ENCODE data around the gene ADGRV1.
"Not testable (repeated sequence)": the region's sequence is repeated elsewhere in the genome, so short reads cannot be mapped to it uniquely, and the experiment has no call there.

The ADGRV1 gene

GRCh38 chr5:90571147-90571773, 12.7 kb downstream of the ADGRV1 start:
- Histone ChIP-seq H3K27ac (ENCODE audit: low read length) (no peak overlapping the region), H3K4me3 (ENCODE audit: low read depth in 1 of 2, low read length in 2 of 2) (no peak overlapping the region), H3K36me3 (ENCODE audit: control insufficient read depth in 1 of 2, insufficient read depth in 2 of 2, low read length in 2 of 2) (no peaks in the 10 kb centered on the region), H3K9me3 (ENCODE audit: control insufficient read depth in 1 of 2, low read length in 2 of 2) (peaks cover 0 to 2% of the 10 kb centered on the region in 2 donors), H3K4me1 (ENCODE audit: control insufficient read depth in 1 of 2, insufficient read depth in 2 of 2, low read length in 2 of 2) (no peaks in the 10 kb centered on the region), H3K27me3 (ENCODE audit: low read depth, low read length) (no peaks in the 10 kb centered on the region)

DNA sequence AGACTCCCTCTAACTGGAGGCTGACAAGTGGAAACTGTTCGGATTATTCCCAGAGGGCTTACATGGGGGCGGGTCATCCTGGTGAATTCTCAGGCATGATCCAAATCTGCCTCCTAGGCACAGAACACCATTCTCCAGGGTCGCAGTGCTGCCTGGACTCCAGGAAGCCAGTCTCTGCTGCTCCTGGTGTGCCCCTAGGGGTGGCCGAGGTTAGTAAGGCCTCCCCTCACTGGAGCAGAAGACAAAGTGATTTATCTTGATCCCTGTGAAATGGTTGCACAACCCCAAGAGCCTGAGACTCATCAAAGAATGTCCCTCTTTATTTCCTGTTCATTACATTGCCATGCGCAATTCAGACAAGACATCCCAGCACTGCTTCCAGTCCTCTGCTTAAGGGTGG, 17.1 kb downstream of the ADGRV1 start:
- Histone ChIP-seq H3K36me3 (ENCODE audit: control insufficient read depth in 1 of 2, insufficient read depth in 2 of 2, low read length in 2 of 2) (no peaks in the 10 kb centered on the region), H3K9me3 (ENCODE audit: control insufficient read depth in 1 of 2, low read length in 2 of 2) (no peaks in the 10 kb centered on the region)

DNA sequence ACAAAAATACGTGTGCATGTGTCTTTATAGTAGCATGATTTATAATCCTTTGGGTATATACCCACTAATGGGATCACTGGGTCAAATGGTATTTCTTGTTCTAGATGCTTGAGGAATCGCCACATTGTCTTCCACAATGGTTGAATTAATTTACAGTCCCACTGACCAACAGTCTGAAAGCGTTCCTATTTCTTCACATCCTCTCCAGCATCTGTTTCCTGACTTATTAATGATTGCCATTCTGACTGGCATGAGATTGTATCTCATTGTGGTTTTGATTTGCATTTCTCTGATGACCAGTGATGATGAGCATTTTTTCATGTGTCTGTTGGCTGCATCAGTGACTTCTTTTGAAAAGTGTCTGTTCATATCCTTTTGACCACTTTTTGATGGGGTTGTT, 18.0 kb downstream of the ADGRV1 start:
- H3K27ac ChIP-seq (ENCODE audit: low read length); H3K4me1 ChIP-seq (ENCODE audit: control insufficient read depth in 1 of 2, insufficient read depth in 2 of 2, low read length in 2 of 2); H3K9me3 ChIP-seq (ENCODE audit: control insufficient read depth in 1 of 2, low read length in 2 of 2); H3K36me3 ChIP-seq (ENCODE audit: control insufficient read depth in 1 of 2, insufficient read depth in 2 of 2, low read length in 2 of 2); H3K4me3 ChIP-seq (ENCODE audit: low read depth in 1 of 2, low read length in 2 of 2); H3K27me3 ChIP-seq (ENCODE audit: low read depth, low read length): not testable (repeated sequence)

More for the DNA sequence above, 17.1 kb downstream of the ADGRV1 start:
- Histone ChIP-seq H3K4me1 (ENCODE audit: control insufficient read depth in 1 of 2, insufficient read depth in 2 of 2, low read length in 2 of 2) (no peaks in the 10 kb centered on the region), H3K27ac (ENCODE audit: low read length) (no peak overlapping the region), H3K27me3 (ENCODE audit: low read depth, low read length) (no peaks in the 10 kb centered on the region), H3K4me3 (ENCODE audit: low read depth in 1 of 2, low read length in 2 of 2) (no peak overlapping the region)

DNA sequence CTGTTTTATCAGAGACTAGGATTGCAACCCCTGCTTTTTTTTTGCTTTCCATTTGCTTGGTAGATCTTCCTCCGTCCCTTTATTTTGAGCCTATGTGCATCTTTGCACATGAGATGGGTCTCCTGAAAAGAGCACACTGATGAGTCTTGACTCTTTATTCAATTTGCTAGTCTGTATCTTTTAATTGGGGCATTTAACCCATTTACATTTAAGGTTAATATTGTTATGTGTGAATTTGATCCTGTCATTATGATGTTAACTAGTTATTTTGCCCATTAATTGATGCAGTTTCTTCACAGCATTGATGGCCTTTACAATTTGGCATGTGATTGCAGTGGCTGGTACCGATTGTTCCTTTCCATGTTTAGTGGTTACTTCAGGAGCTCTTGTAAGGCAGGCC, 21.3 kb downstream of the ADGRV1 start:
- H3K4me1 ChIP-seq (ENCODE audit: control insufficient read depth in 1 of 2, insufficient read depth in 2 of 2, low read length in 2 of 2); H3K36me3 ChIP-seq (ENCODE audit: control insufficient read depth in 1 of 2, insufficient read depth in 2 of 2, low read length in 2 of 2); H3K4me3 ChIP-seq (ENCODE audit: low read depth in 1 of 2, low read length in 2 of 2); H3K9me3 ChIP-seq (ENCODE audit: control insufficient read depth in 1 of 2, low read length in 2 of 2); H3K27ac ChIP-seq (ENCODE audit: low read length); H3K27me3 ChIP-seq (ENCODE audit: low read depth, low read length): not testable (repeated sequence)

DNA sequence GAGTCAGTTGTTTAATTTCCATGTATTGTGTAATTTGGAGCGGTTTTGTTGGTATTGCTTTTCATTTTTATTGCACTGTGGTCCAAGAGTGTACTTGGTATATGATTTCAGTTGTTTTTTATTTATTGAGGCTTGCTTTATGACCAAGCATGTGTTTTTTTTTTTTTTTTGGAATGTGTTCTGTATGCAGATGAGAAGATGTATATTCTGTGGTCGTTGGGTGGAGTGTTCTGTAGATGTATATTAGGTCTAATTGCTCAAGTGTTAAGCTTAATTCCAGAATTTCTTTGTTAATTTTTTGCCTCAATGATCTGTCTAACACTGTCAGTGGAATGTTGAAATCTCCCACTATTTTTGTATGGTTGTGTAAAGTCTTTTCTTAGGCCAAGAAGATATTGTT, 23.4 kb downstream of the ADGRV1 start:
- no peaks in the 10 kb centered on the region for H3K27me3 ChIP-seq (ENCODE audit: low read depth, low read length)

GRCh38 chr5:90585337-90585986, 26.9 kb downstream of the ADGRV1 start:
- H3K27ac ChIP-seq (ENCODE audit: low read length), result no peak overlapping the region
- H3K9me3 ChIP-seq (ENCODE audit: control insufficient read depth in 1 of 2, low read length in 2 of 2), result no peaks in the 10 kb centered on the region
- no peak overlapping the region for H3K4me3 ChIP-seq (ENCODE audit: low read depth in 1 of 2, low read length in 2 of 2)
- no peaks in the 10 kb centered on the region for H3K4me1 ChIP-seq (ENCODE audit: control insufficient read depth in 1 of 2, insufficient read depth in 2 of 2, low read length in 2 of 2)
- no peaks in the 10 kb centered on the region for H3K27me3 ChIP-seq (ENCODE audit: low read depth, low read length)
- H3K36me3 ChIP-seq (ENCODE audit: control insufficient read depth in 1 of 2, insufficient read depth in 2 of 2, low read length in 2 of 2), result no peaks in the 10 kb centered on the region

More for the DNA sequence above, 23.4 kb downstream of the ADGRV1 start:
- no peaks in the 10 kb centered on the region for H3K4me1 ChIP-seq (ENCODE audit: control insufficient read depth in 1 of 2, insufficient read depth in 2 of 2, low read length in 2 of 2)
- no peak overlapping the region for H3K4me3 ChIP-seq (ENCODE audit: low read depth in 1 of 2, low read length in 2 of 2)
- no peaks in the 10 kb centered on the region for H3K9me3 ChIP-seq (ENCODE audit: control insufficient read depth in 1 of 2, low read length in 2 of 2)
- no peak overlapping the region for H3K27ac ChIP-seq (ENCODE audit: low read length)
- H3K36me3 ChIP-seq (ENCODE audit: control insufficient read depth in 1 of 2, insufficient read depth in 2 of 2, low read length in 2 of 2), result no peaks in the 10 kb centered on the region

DNA sequence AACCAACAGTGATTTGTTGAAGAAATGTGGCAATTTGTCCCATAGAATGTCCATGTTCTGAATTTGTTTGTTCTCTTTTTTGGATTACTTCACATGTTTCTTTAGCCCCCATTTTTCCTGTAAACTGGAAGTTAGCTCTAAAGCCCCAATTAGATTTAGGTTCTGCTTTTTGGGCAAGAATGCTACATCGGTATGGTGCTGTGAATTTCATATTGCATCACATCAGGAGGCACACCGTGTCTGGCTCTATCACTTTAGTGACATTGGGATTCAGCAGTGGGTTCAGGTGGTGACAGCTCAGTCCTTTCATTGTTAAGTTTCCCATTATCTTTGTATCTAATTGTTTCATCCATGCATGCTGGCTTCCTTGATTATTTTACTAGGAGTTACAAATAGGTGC, 27.9 kb downstream of the ADGRV1 start:
- Histone ChIP-seq H3K4me1 (ENCODE audit: control insufficient read depth in 1 of 2, insufficient read depth in 2 of 2, low read length in 2 of 2) (no peaks in the 10 kb centered on the region), H3K9me3 (ENCODE audit: control insufficient read depth in 1 of 2, low read length in 2 of 2) (no peaks in the 10 kb centered on the region), H3K27me3 (ENCODE audit: low read depth, low read length) (no peaks in the 10 kb centered on the region), H3K4me3 (ENCODE audit: low read depth in 1 of 2, low read length in 2 of 2) (no peak overlapping the region), H3K27ac (ENCODE audit: low read length) (no peak overlapping the region), H3K36me3 (ENCODE audit: control insufficient read depth in 1 of 2, insufficient read depth in 2 of 2, low read length in 2 of 2) (no peaks in the 10 kb centered on the region)

- Histone ChIP-seq H3K9me3 (ENCODE audit: control insufficient read depth in 1 of 2, low read length in 2 of 2) (no peaks in the 10 kb centered on the region), H3K36me3 (ENCODE audit: control insufficient read depth in 1 of 2, insufficient read depth in 2 of 2, low read length in 2 of 2) (no peaks in the 10 kb centered on the region), H3K27me3 (ENCODE audit: low read depth, low read length) (no peaks in the 10 kb centered on the region), H3K4me3 (ENCODE audit: low read depth in 1 of 2, low read length in 2 of 2) (no peak overlapping the region), H3K4me1 (ENCODE audit: control insufficient read depth in 1 of 2, insufficient read depth in 2 of 2, low read length in 2 of 2) (no peaks in the 10 kb centered on the region), H3K27ac (ENCODE audit: low read length) (no peak overlapping the region)
Measured at GRCh38 chr5:90590170-90590569, 31.6 kb downstream of the ADGRV1 start.

GRCh38 chr5:90593083-90593482, 34.5 kb downstream of the ADGRV1 start:
- not testable (repeated sequence) for H3K36me3 ChIP-seq (ENCODE audit: control insufficient read depth in 1 of 2, insufficient read depth in 2 of 2, low read length in 2 of 2); H3K27ac ChIP-seq (ENCODE audit: low read length); H3K4me1 ChIP-seq (ENCODE audit: control insufficient read depth in 1 of 2, insufficient read depth in 2 of 2, low read length in 2 of 2); H3K9me3 ChIP-seq (ENCODE audit: control insufficient read depth in 1 of 2, low read length in 2 of 2); H3K27me3 ChIP-seq (ENCODE audit: low read depth, low read length); H3K4me3 ChIP-seq (ENCODE audit: low read depth in 1 of 2, low read length in 2 of 2)

DNA sequence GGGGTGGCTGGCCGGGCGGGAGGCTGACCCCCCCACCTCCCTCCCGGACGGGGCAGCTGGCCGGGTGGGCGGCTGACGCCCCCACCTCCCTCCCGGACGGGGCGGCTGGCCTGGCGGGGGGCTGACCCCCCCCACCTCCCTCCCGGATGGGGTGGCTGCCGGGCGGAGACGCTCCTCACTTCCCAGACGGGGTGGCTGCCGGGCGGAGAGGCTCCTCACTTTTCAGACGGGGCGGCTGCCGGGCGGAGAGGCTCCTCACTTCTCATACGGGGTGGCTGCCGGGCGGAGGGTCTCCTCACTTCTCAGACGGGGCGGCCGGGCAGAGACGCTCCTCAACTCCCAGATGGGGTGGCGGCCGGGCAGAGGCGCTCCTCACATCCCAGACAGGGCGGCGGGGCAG, 37.2 kb downstream of the ADGRV1 start:
- H3K27ac ChIP-seq (ENCODE audit: low read length); H3K36me3 ChIP-seq (ENCODE audit: control insufficient read depth in 1 of 2, insufficient read depth in 2 of 2, low read length in 2 of 2); H3K9me3 ChIP-seq (ENCODE audit: control insufficient read depth in 1 of 2, low read length in 2 of 2); H3K27me3 ChIP-seq (ENCODE audit: low read depth, low read length); H3K4me1 ChIP-seq (ENCODE audit: control insufficient read depth in 1 of 2, insufficient read depth in 2 of 2, low read length in 2 of 2); H3K4me3 ChIP-seq (ENCODE audit: low read depth in 1 of 2, low read length in 2 of 2): not testable (repeated sequence)

- H3K4me3 ChIP-seq (ENCODE audit: low read depth in 1 of 2, low read length in 2 of 2), result no peak overlapping the region
- no peaks in the 10 kb centered on the region for H3K27me3 ChIP-seq (ENCODE audit: low read depth, low read length)
- H3K9me3 ChIP-seq (ENCODE audit: control insufficient read depth in 1 of 2, low read length in 2 of 2), result no peaks in the 10 kb centered on the region
- H3K27ac ChIP-seq (ENCODE audit: low read length), result no peak overlapping the region
- H3K4me1 ChIP-seq (ENCODE audit: control insufficient read depth in 1 of 2, insufficient read depth in 2 of 2, low read length in 2 of 2), result no peaks in the 10 kb centered on the region
- no peaks in the 10 kb centered on the region for H3K36me3 ChIP-seq (ENCODE audit: control insufficient read depth in 1 of 2, insufficient read depth in 2 of 2, low read length in 2 of 2)
Measured at GRCh38 chr5:90598293-90598692, 39.7 kb downstream of the ADGRV1 start.

DNA sequence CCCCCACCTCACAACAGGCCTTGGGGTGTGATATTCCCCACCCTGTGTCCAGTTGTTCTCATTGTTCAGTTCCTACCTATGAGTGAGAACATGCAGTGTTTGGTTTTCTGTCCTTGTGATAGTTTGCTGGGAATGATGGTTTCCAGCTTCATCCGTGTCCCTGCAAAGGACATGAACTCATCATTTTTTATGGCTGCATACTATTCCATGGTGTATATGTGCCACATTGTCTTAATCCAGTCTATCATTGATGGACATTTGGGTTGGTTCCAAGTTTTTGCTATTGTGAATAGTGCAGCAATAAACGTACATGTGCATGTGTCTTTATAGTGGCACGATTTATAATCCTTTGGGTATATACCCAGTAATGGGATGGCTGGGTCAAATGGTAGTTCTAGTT, 41.7 kb downstream of the ADGRV1 start:
- H3K9me3 ChIP-seq (ENCODE audit: control insufficient read depth in 1 of 2, low read length in 2 of 2), result not testable (repeated sequence)

More for the DNA sequence above, 41.7 kb downstream of the ADGRV1 start:
- not testable (repeated sequence) for H3K27ac ChIP-seq (ENCODE audit: low read length); H3K36me3 ChIP-seq (ENCODE audit: control insufficient read depth in 1 of 2, insufficient read depth in 2 of 2, low read length in 2 of 2); H3K4me3 ChIP-seq (ENCODE audit: low read depth in 1 of 2, low read length in 2 of 2); H3K27me3 ChIP-seq (ENCODE audit: low read depth, low read length); H3K4me1 ChIP-seq (ENCODE audit: control insufficient read depth in 1 of 2, insufficient read depth in 2 of 2, low read length in 2 of 2)
